HepG2 (cell line): Measurements from ENCODE around the gene TRIM66. TPM values are rescaled to one million over a fixed set of nuclear protein-coding genes. Genes with fewer than 3 reads are reported as not detected.

ENCODE experiments used
- CENPT ChIP-seq: sonication (generic); formaldehyde crosslinking; IDR thresholded peaks from 2 replicates; pipeline ENCODE4 v1.8.0; 2022; ENCODE audit warnings: low read depth, mild to moderate bottlenecking, moderate library complexity, missing genetic modification reagents
- ELF1 ChIP-seq: sonication (generic); formaldehyde crosslinking; IDR thresholded peaks from 2 replicates; pipeline ENCODE4 v1.4.0; 2020; ENCODE audit warnings: missing genetic modification reagents
- ELF4 ChIP-seq: sonication (generic); formaldehyde crosslinking; IDR thresholded peaks from 2 replicates; pipeline ENCODE4 v1.5.0; 2020; ENCODE audit warnings: missing genetic modification reagents, mild to moderate bottlenecking, moderate library complexity, borderline replicate concordance
- ETV6 ChIP-seq: sonication (generic); formaldehyde crosslinking; conservative IDR thresholded peaks from 2 replicates; pipeline ENCODE4 v1.4.0; 2020; ENCODE audit warnings: missing genetic modification reagents
- FOXA1 ChIP-seq, 2 experiments: fragments of 450-650 bp in 1 of 2; sonication (generic) in 1 of 2; formaldehyde crosslinking in 1 of 2; IDR thresholded peaks; 2 replicates each; pipeline versions ENCODE4 v1.4.0 to v1.6.1; 2016 to 2020; ENCODE audit warnings: missing genetic modification reagents in 1 of 2
- FUBP1 ChIP-seq: sonication (generic); formaldehyde crosslinking; IDR thresholded peaks from 2 replicates; pipeline ENCODE4 v1.5.1; 2020; ENCODE audit warnings: missing genetic modification reagents, mild to moderate bottlenecking, borderline replicate concordance
- HNRNPLL ChIP-seq: fragments of 200-400 bp; formaldehyde crosslinking; IDR thresholded peaks from 2 replicates; pipeline ENCODE4 v1.6.1; 2017; ENCODE audit warnings: mild to moderate bottlenecking, low read depth, low read length; ENCODE audit not compliant: poor library complexity, severe bottlenecking
- HNRNPUL1 ChIP-seq: fragments of 200-400 bp; formaldehyde crosslinking; IDR thresholded peaks from 2 replicates; pipeline ENCODE4 v1.6.1; 2017; ENCODE audit warnings: low read depth, mild to moderate bottlenecking, low read length, moderate library complexity
- IRF2 ChIP-seq: IDR thresholded peaks from 2 replicates; pipeline ENCODE4 v1.6.1; 2018; ENCODE audit warnings: missing genetic modification reagents, missing compliant biosample characterization
- MTF1 ChIP-seq: sonication (generic); formaldehyde crosslinking; IDR thresholded peaks from 2 replicates; pipeline ENCODE4 v1.5.0; 2020; ENCODE audit warnings: missing genetic modification reagents
- NCOR1 ChIP-seq: fragments of 200-600 bp; sonication (generic); IDR thresholded peaks from 2 replicates; pipeline ENCODE4 v1.7.0; 2017; ENCODE audit warnings: antibody characterized with exemption, low read length, borderline replicate concordance
- NFE2L1 ChIP-seq: sonication (generic); formaldehyde crosslinking; IDR thresholded peaks from 2 replicates; pipeline ENCODE4 v1.4.0; 2020; ENCODE audit warnings: missing genetic modification reagents, mild to moderate bottlenecking, borderline replicate concordance
- NFKBIZ ChIP-seq: IDR thresholded peaks from 2 replicates; pipeline ENCODE4 v1.6.1; 2018; ENCODE audit warnings: missing genetic modification reagents, missing compliant biosample characterization
- PPARG ChIP-seq: conservative IDR thresholded peaks from 2 replicates; pipeline ENCODE4 v1.6.1; 2016; ENCODE audit warnings: missing biosample characterization, missing genetic modification reagents
- PTBP1 ChIP-seq: fragments of 200-400 bp; formaldehyde crosslinking; IDR thresholded peaks from 2 replicates; pipeline ENCODE4 v1.6.1; 2018; ENCODE audit warnings: low read length, low read depth; ENCODE audit not compliant: poor library complexity, severe bottlenecking
- RFX5 ChIP-seq: IDR thresholded peaks from 2 replicates; pipeline ENCODE4 v1.6.1; 2011; ENCODE audit warnings: low read depth, low read length, improper control_type of control experiment
- RNF2 ChIP-seq: fragments of 450-650 bp; conservative IDR thresholded peaks from 2 replicates; pipeline ENCODE4 v1.6.1; 2016; ENCODE audit warnings: low read depth
- TGIF2 ChIP-seq: IDR thresholded peaks from 2 replicates; pipeline ENCODE4 v1.6.1; 2016; ENCODE audit warnings: control low read depth, missing compliant biosample characterization
- ZBTB10 ChIP-seq: sonication (generic); formaldehyde crosslinking; IDR thresholded peaks from 2 replicates; pipeline ENCODE4 v1.4.0; 2020; ENCODE audit warnings: missing genetic modification reagents, borderline replicate concordance
- ZBTB21 ChIP-seq: sonication (generic); formaldehyde crosslinking; IDR thresholded peaks from 2 replicates; pipeline ENCODE4 v1.4.0; 2020; ENCODE audit warnings: missing genetic modification reagents
- ZBTB44 ChIP-seq: sonication (generic); formaldehyde crosslinking; IDR thresholded peaks from 2 replicates; pipeline ENCODE4 v1.4.0; 2020; ENCODE audit warnings: missing genetic modification reagents
- ZNF550 ChIP-seq: sonication (generic); formaldehyde crosslinking; IDR thresholded peaks from 2 replicates; pipeline ENCODE4 v1.4.0; 2020; ENCODE audit warnings: mild to moderate bottlenecking, missing genetic modification reagents, borderline replicate concordance
- ZNF7 ChIP-seq: IDR thresholded peaks from 2 replicates; pipeline ENCODE4 v1.6.1; 2016; ENCODE audit warnings: missing biosample characterization, missing genetic modification reagents
- ZNF747 ChIP-seq: sonication (generic); formaldehyde crosslinking; IDR thresholded peaks from 2 replicates; pipeline ENCODE4 v1.8.1; 2023; ENCODE audit warnings: missing genetic modification reagents, mild to moderate bottlenecking, borderline replicate concordance
- ZNF768 ChIP-seq: sonication (generic); formaldehyde crosslinking; IDR thresholded peaks from 2 replicates; pipeline ENCODE4 v1.4.0; 2020; ENCODE audit warnings: missing genetic modification reagents
- polyA plus RNA-seq, 8 experiments: library from polyadenylated mRNA; depleted of rRNA in 3 of 8; stranded (reverse) in 7 of 8; unstranded in 1 of 8; fragments of >200 nt; fragmentation: Illumina TruSeq in 4 of 8; extraction: Trizol in 4 of 8; gene quantifications; 2 replicates each; pipeline versions ENCODE4 v1.2.1 to v1.2.3, GENCODE V29; 2011 to 2016; ENCODE audit warnings: low read depth in 4 of 8, missing spikeins in 1 of 8, mixed read lengths in 1 of 8; ENCODE audit not compliant: insufficient read depth in 1 of 8
- total RNA-seq, 5 experiments: library from RNA; depleted of rRNA; stranded (reverse); fragments of >200 nt; fragmentation: Illumina TruSeq; extraction: Trizol; gene quantifications; 2 replicates each; pipeline ENCODE4 v1.2.3, GENCODE V29; 2016; ENCODE audit warnings: low read depth in 1 of 5

The TRIM66 gene
- total and polyA plus RNA-seq, 2 of the 13 experiments (the other 11 are each of a cell fraction or from before 2014, with no cell fraction given): 4.9 to 6.1 TPM

GRCh38 chr11:8682303-8683114 lies at the start of gene TRIM66, which contains the start of gene RPL27A (continued):
- TF ChIP-seq HNRNPUL1 (no peak), ZNF747 (CRISPR knock-in tag) (peak; percentile 96), ELF4 (CRISPR knock-in tag) (peak; percentile 92), FUBP1 (CRISPR knock-in tag) (no peak), NFKBIZ (CRISPR knock-in tag) (peak; percentile 22; the same call in 1 of the 2 replicates), PTBP1 (no peak), NCOR1 (no peak), ZBTB44 (CRISPR knock-in tag) (no peak), RNF2 (no peak), CENPT (CRISPR knock-in tag) (no peak), ZNF768 (CRISPR knock-in tag) (peak; percentile 45; the same call in 1 of the 2 replicates), IRF2 (CRISPR knock-in tag) (peak; percentile 69; the same call in 1 of the 2 replicates), HNRNPLL (peak; percentile 64), ZBTB21 (CRISPR knock-in tag) (no peak; the same call in 1 of the 2 replicates), MTF1 (no peak), ELF1 (CRISPR knock-in tag) (peak; percentile 93), ZNF7 (CRISPR knock-in tag) (no peak), TGIF2 (peak; percentile 88), ETV6 (peak; percentile 43; the same call in 1 of the 2 replicates), RFX5 (no peak), NFE2L1 (CRISPR knock-in tag) (no peak), ZBTB10 (CRISPR knock-in tag) (no peak; the same call in 1 of the 2 replicates), FOXA1 (IDR thresholded peaks at IDR 0.05) (no peak), FOXA1 (CRISPR knock-in tag; IDR thresholded peaks at IDR 0.05) (no peak), PPARG (no peak), ZNF550 (CRISPR knock-in tag) (no peak; the same call in 1 of the 2 replicates)
